ENCODE results near the gene INTS11. TPM values are rescaled to one million over a fixed set of nuclear protein-coding genes. Genes with fewer than 3 reads are reported as not detected.

Gene INTS11
- total and polyA plus RNA-seq, 2 of the 13 experiments (the other 11 are each of a cell fraction or from before 2014, with no cell fraction given): 52.8 to 94.8 TPM

DNA sequence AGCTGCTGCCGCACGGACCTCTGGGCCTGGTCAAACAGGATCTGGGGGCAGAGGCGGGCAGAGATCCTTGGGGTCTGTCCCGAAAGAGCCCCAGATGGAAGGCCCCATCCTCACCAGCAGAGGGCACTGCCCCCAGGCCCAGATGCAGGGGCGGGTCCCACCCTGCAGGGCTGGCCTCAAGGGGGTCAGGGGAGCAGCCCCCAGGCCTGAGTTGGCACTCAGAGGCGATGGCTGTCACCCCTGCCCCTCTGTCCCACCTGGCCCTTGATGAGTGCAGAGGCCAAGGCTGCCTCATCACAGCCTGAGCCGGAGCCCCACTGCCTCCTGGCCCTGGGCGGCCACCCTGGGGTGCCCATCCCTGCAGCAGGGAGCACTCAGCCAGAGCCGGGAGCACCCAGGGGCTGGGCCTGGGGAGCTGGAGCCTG is 22.4 kb downstream of the INTS11 start (continued):
- TF ChIP-seq ZMYM2 (CRISPR knock-in tag; IDR thresholded peaks at IDR 0.05): no peak
- TF ChIP-seq ZKSCAN1 (IDR thresholded peaks at IDR 0.05; ENCODE audit: low read length): no peak
- TF ChIP-seq ZNF33A (CRISPR knock-in tag; IDR thresholded peaks at IDR 0.05; ENCODE audit: borderline replicate concordance): no peak
- TF ChIP-seq REPIN1 (CRISPR knock-in tag; IDR thresholded peaks at IDR 0.05; ENCODE audit: borderline replicate concordance, low read depth): no peak
- TF ChIP-seq ZBTB38 (CRISPR knock-in tag; IDR thresholded peaks at IDR 0.05): 0 out of 2 replicates have a peak, but pooled peaks have one; percentile 22
- no peak for TF ChIP-seq KDM6A (CRISPR knock-in tag; IDR thresholded peaks at IDR 0.05; ENCODE audit: low read depth)
- no peak for TF ChIP-seq CCAR2 (optimal IDR thresholded peaks at IDR 0.05; ENCODE audit: low read depth, low read length)
- TF ChIP-seq ZNF12 (CRISPR knock-in tag; IDR thresholded peaks at IDR 0.05): no peak
- no peak for TF ChIP-seq TRIM24 (CRISPR knock-in tag; IDR thresholded peaks at IDR 0.05)
- TF ChIP-seq STAG1 (CRISPR knock-in tag; IDR thresholded peaks at IDR 0.05): peak; percentile 26; the same call in 1 of the 2 replicates
- no peak for TF ChIP-seq NR2F2 (IDR thresholded peaks at IDR 0.05; ENCODE audit: borderline replicate concordance, low read depth)
- no peak for TF ChIP-seq SRY (CRISPR knock-in tag; IDR thresholded peaks at IDR 0.05)
- TF ChIP-seq ZBTB1 (CRISPR knock-in tag; IDR thresholded peaks at IDR 0.05; ENCODE audit: borderline replicate concordance): no peak
- TF ChIP-seq PRMT3 (CRISPR knock-in tag; IDR thresholded peaks at IDR 0.05; ENCODE audit: borderline replicate concordance, low read depth): no peak
- no peak for TF ChIP-seq MYC (CRISPR knock-in tag; IDR thresholded peaks at IDR 0.05; ENCODE audit: borderline replicate concordance)
- TF ChIP-seq HNF4G (IDR thresholded peaks at IDR 0.05; ENCODE audit: borderline replicate concordance, low read depth, low read length): no peak
- TF ChIP-seq HNF4G (CRISPR knock-in tag; IDR thresholded peaks at IDR 0.05; ENCODE audit: borderline replicate concordance, low read depth): no peak
- TF ChIP-seq ZNF879 (CRISPR knock-in tag; IDR thresholded peaks at IDR 0.05): no peak
- no peak for TF ChIP-seq ZNF567 (CRISPR knock-in tag; IDR thresholded peaks at IDR 0.05; ENCODE audit: borderline replicate concordance)
- TF ChIP-seq NRL (CRISPR knock-in tag; IDR thresholded peaks at IDR 0.05; ENCODE audit: borderline replicate concordance): no peak
- no peak for TF ChIP-seq SIN3A (IDR thresholded peaks at IDR 0.05; ENCODE audit: borderline replicate concordance, low read depth, low read length)
- no peak for TF ChIP-seq ZNF224 (CRISPR knock-in tag; IDR thresholded peaks at IDR 0.05)
- TF ChIP-seq ZSCAN9 (CRISPR knock-in tag; IDR thresholded peaks at IDR 0.05; ENCODE audit: borderline replicate concordance): no peak
- TF ChIP-seq ZNF674 (CRISPR knock-in tag; IDR thresholded peaks at IDR 0.05; ENCODE audit: low read depth): no peak
- peak; percentile 76 for TF ChIP-seq AGO2 (optimal IDR thresholded peaks at IDR 0.05; ENCODE audit: low read depth, low read length)
- no peak for TF ChIP-seq ARNT2 (CRISPR knock-in tag; IDR thresholded peaks at IDR 0.05; ENCODE audit: low read depth)
- no peak for TF ChIP-seq ZNF766 (CRISPR knock-in tag; IDR thresholded peaks at IDR 0.05; ENCODE audit: borderline replicate concordance)
- TF ChIP-seq EP300 (IDR thresholded peaks at IDR 0.05; ENCODE audit: low read depth in 2 of 2, low read length in 2 of 2): no peak
- TF ChIP-seq EP300 (CRISPR knock-in tag; IDR thresholded peaks at IDR 0.05; ENCODE audit: borderline replicate concordance): no peak
- TF ChIP-seq ZSCAN25 (CRISPR knock-in tag; IDR thresholded peaks at IDR 0.05): no peak
- TF ChIP-seq, protein P1, sequence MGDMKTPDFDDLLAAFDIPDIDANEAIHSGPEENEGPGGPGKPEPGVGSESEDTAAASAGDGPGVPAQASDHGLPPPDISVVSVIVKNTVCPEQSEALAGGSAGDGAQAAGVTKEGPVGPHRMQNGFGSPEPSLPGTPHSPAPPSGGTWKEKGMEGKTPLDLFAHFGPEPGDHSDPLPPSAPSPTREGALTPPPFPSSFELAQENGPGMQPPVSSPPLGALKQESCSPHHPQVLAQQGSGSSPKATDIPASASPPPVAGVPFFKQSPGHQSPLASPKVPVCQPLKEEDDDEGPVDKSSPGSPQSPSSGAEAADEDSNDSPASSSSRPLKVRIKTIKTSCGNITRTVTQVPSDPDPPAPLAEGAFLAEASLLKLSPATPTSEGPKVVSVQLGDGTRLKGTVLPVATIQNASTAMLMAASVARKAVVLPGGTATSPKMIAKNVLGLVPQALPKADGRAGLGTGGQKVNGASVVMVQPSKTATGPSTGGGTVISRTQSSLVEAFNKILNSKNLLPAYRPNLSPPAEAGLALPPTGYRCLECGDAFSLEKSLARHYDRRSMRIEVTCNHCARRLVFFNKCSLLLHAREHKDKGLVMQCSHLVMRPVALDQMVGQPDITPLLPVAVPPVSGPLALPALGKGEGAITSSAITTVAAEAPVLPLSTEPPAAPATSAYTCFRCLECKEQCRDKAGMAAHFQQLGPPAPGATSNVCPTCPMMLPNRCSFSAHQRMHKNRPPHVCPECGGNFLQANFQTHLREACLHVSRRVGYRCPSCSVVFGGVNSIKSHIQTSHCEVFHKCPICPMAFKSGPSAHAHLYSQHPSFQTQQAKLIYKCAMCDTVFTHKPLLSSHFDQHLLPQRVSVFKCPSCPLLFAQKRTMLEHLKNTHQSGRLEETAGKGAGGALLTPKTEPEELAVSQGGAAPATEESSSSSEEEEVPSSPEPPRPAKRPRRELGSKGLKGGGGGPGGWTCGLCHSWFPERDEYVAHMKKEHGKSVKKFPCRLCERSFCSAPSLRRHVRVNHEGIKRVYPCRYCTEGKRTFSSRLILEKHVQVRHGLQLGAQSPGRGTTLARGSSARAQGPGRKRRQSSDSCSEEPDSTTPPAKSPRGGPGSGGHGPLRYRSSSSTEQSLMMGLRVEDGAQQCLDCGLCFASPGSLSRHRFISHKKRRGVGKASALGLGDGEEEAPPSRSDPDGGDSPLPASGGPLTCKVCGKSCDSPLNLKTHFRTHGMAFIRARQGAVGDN (CRISPR knock-in tag; IDR thresholded peaks at IDR 0.05): peak; percentile 16; the same call in 1 of the 2 replicates
